Stimulated activated naive B cell treated with anti-CD40 and anti-IgM and Interleukin-4, amounts not matched to agents 10 μg/mL and 1 μg/mL and 100 μg/mL, for 72 hours (primary cell): ENCODE measurements around the gene C11orf86.
"Not testable (repeated sequence)": the region's sequence is repeated elsewhere in the genome, so short reads cannot be mapped to it uniquely, and the experiment has no call there.

Source experiments
- ATAC-seq, 2 donors: fragments of 150-1000 bp; cut with Tn5 transposase; replicated peaks; 2 replicates each; pipeline ENCODE4 v1.10.0; 2021; ENCODE audit warnings: moderate library complexity in 1 of 2
- DNase-seq: peaks from one replicate; pipeline ENCODE4 v3.0.0; 2021
- H3K27ac Mint-ChIP-seq: one replicate; pipeline ENCODE4 v1.8.0; 2022; ENCODE audit warnings: mild to moderate bottlenecking, mixed read lengths
- H3K27me3 Mint-ChIP-seq, 2 donors: one replicate each; pipeline ENCODE4 v1.8.0; 2022; ENCODE audit warnings: mixed read lengths in 2 of 2
- H3K36me3 Mint-ChIP-seq, 2 donors: one replicate each; pipeline ENCODE4 v1.8.0; 2022; ENCODE audit warnings: mixed read lengths in 2 of 2, mild to moderate bottlenecking in 1 of 2
- H3K4me1 Mint-ChIP-seq, 2 donors: one replicate each; pipeline ENCODE4 v1.8.0; 2022; ENCODE audit warnings: mixed read lengths in 2 of 2, mild to moderate bottlenecking in 1 of 2
- H3K4me3 Mint-ChIP-seq, 2 donors: one replicate each; pipeline ENCODE4 v1.8.0; 2022; ENCODE audit warnings: mild to moderate bottlenecking in 2 of 2, mixed read lengths in 2 of 2, moderate library complexity in 1 of 2
- H3K9me3 Mint-ChIP-seq, 2 donors: one replicate each; pipeline ENCODE4 v1.8.0; 2022; ENCODE audit warnings: mixed read lengths in 2 of 2, mild to moderate bottlenecking in 1 of 2

C11orf86 gene

DNA sequence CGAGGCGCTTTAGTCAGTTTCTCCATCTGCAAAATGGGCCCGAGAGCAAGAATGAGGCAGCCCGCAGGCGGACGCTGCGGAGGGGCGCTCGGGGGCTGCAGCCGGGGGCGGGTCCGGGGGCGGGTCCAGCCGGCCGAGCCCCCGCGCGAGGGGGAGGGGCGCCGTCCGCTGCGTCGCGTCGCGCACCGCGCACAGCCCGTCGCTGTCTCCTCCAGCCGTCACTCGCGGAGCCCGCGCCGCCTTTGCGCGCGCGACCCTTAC lies 17.2 kb upstream of the C11orf86 start:
- peaks cover 11 to 28% of the 10 kb centered on the region in 2 donors for H3K4me1 Mint-ChIP-seq
- ATAC-seq (peak; percentile 42 to 47), DNase-seq (no peak)
- H3K4me3 Mint-ChIP-seq = peak overlapping the region; percentile 83 to 84
- peaks cover 6 to 9% of the 10 kb centered on the region in 2 donors for H3K36me3 Mint-ChIP-seq
- no peak overlapping the region for H3K27ac Mint-ChIP-seq
- peaks cover 6 to 8% of the 10 kb centered on the region in 2 donors for H3K27me3 Mint-ChIP-seq
- H3K9me3 Mint-ChIP-seq = peaks cover 7 to 10% of the 10 kb centered on the region in 2 donors

DNA sequence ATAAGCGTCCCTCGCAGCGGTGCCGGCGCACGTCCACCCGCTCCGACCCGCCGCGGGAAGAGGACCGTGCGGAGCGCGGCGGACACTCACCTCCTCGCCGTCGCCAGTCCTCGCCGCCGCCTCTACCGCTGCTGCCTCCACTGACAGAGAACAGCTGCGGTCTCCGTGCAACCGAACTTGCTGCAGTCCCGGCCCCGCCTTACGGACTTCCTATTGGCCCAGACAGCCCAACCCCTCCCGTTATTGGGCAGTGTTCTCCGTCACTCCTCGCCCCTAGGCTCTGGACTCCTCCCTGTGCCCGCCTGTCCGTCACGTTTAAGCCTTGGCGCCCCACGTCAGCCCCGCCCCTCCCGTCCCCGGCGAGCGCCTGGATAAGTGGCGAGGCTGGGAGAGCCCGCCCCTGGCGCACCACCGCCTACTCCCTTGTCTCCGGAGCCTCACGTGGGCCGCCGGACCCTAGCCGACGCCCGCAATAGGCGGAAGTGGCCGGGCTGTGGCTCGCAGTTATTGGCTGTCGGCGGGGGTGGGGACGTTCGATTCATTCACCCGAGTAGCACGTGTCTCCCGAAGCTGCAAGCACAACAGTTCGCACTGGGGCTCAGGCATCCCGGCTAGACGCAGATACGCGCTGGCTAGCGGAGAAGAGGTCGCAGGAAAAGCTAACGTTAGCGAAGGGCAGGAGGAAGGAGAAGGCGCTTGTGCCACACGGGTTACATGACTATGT lies 16.7 kb upstream of the C11orf86 start, which contains the start of gene PC:
PC (minus strand) TSS at position 152 of the 724 bp plus-strand sequence. CDS start 86,224 bp downstream, outside the sequence.
- Mint-ChIP-seq H3K4me1 (peaks cover 11 to 28% of the 10 kb centered on the region in 2 donors), H3K27ac (peak within 1 kb of the TSS; percentile 90), H3K27me3 (peaks cover 6 to 8% of the 10 kb centered on the region in 2 donors), H3K36me3 (peaks cover 6 to 9% of the 10 kb centered on the region in 2 donors), H3K9me3 (peaks cover 7 to 10% of the 10 kb centered on the region in 2 donors), H3K4me3 (peak within 1 kb of the TSS; percentile 83 to 84)
- DNase-seq (peak; percentile 98), ATAC-seq (peak; percentile 98)

DNA sequence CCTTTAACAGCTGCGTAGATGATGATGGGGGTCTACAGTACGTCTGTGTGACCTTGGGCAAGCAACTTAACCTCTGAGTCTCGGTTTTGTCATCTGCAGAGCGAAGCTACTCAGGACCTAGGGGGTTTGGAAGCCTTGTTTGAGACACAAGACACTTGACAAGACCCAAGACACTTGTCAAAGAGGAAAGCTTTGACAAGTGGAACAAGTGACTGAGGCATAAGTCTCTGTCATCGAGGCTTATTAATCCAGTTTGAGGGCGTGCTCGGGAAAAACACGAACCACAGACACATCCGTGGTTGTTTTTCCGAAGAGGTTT lies 16.2 kb upstream of the C11orf86 start:
- Mint-ChIP-seq H3K4me3 (peak overlapping the region; percentile 83 to 84), H3K27ac (peak overlapping the region; percentile 90), H3K9me3 (peaks cover 7 to 10% of the 10 kb centered on the region in 2 donors), H3K36me3 (peaks cover 6 to 9% of the 10 kb centered on the region in 2 donors), H3K4me1 (peaks cover 11 to 28% of the 10 kb centered on the region in 2 donors), H3K27me3 (peaks cover 6 to 8% of the 10 kb centered on the region in 2 donors)
- DNase-seq (no peak), ATAC-seq (no peak)

DNA sequence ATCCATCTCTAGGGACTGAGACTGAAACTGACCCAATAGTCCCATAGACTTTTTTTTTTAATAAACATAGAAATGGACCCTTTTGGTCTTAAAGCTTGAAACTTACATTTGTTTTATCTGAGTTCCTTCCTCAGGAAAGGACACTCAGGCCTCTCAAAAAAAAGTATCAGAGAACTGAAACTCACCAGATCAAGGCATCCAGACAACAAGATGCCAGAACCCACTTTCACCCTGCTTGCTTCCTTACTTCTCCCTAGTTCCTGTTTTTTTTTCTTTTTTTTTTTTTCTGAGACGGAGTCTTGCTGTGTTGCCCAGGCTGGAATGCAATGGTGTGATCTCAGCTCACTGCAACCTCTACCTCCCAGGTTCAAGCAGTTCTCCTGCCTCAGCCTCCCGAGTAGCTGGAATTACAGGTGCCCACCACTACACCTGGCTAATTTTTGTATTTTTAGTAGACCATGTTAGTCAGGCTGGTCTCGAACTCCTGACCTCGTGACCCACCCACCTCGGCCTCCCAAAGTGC lies 13.4 kb upstream of the C11orf86 start:
- not testable (repeated sequence) for H3K27ac Mint-ChIP-seq, DNase-seq, H3K36me3 Mint-ChIP-seq, ATAC-seq, H3K4me3 Mint-ChIP-seq, H3K9me3 Mint-ChIP-seq
- Mint-ChIP-seq H3K4me1 (peaks cover 9 to 25% of the 10 kb centered on the region in 2 donors), H3K27me3 (peaks cover 14 to 27% of the 10 kb centered on the region in 2 donors)

DNA sequence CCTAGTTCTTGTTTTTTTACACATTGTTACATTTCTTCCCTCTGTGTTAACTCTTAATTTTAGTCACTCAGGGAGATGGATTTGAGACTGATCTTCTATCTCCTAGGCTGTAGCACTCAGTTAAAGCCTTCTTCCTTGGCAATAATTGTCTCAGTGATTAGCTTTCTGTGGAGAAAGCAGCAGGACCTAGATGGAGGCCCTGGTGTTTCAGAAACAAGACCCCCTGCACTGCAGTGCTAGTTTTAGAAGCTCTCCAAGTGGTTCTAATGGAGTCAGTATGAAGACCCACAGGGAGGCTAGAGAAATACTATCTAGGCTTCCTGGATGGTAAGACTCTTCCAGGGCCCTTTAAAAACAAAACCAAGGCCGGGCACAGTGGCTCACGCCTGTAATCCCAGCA lies 12.9 kb upstream of the C11orf86 start:
- H3K27ac Mint-ChIP-seq = no peak overlapping the region
- H3K36me3 Mint-ChIP-seq = peaks cover 6 to 9% of the 10 kb centered on the region in 2 donors
- H3K27me3 Mint-ChIP-seq = peaks cover 14 to 27% of the 10 kb centered on the region in 2 donors
- peaks cover 7 to 10% of the 10 kb centered on the region in 2 donors for H3K9me3 Mint-ChIP-seq
- no peak overlapping the region for H3K4me3 Mint-ChIP-seq
- DNase-seq = no peak
- no peak for ATAC-seq
- H3K4me1 Mint-ChIP-seq = peaks cover 6 to 20% of the 10 kb centered on the region in 2 donors

DNA sequence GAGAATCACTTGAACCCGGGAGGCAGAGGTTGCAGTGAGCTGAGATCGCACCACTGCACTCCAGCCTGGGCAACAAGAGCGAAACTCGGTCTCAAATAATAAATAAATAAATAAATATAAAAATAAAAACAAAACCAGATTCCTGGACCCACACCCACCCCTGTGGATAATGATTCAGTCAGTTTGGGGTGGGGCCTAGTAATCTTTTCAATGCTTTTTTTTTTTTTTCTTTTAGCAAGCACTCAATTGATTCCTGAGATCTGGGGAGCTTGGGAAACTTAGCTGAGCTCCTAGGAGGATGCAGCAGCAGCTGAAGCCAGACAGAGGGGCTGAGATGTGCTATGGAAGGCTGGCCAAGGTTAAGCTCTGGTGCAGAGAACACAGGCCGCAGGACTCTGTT lies 12.3 kb upstream of the C11orf86 start:
- Mint-ChIP-seq H3K4me3 (no peak overlapping the region), H3K4me1 (peaks cover 6 to 16% of the 10 kb centered on the region in 2 donors), H3K36me3 (peaks cover 6 to 9% of the 10 kb centered on the region in 2 donors)

DNA sequence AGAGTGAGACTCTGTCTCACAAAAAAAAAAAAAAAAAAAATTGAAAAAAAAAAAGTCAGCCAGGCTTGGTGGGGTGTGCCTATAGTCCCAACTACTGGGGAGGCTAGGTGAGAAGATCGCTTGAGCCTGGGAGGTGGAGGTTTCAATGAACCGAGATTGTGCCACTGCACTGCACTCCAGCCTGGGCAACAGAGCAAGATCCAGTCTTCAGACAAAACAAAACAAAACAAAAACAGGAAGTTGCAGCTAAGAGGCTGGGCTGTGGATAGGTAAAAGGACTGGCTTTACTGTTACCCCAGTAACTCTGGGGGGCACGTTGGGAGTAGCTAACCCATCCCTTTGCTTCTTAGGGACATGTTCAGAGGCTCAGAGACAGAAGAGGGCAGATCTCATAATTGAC lies 10.6 kb upstream of the C11orf86 start:
- H3K9me3 Mint-ChIP-seq = peaks cover 0 to 1% of the 10 kb centered on the region in 2 donors
- no peak for DNase-seq
- peaks cover 6 to 29% of the 10 kb centered on the region in 2 donors for H3K27me3 Mint-ChIP-seq
- H3K36me3 Mint-ChIP-seq = no peaks in the 10 kb centered on the region
- H3K27ac Mint-ChIP-seq = no peak overlapping the region
- no peak for ATAC-seq
- peaks cover 0 to 6% of the 10 kb centered on the region in 2 donors for H3K4me1 Mint-ChIP-seq
- H3K4me3 Mint-ChIP-seq = no peak overlapping the region

More for the DNA sequence above, 12.3 kb upstream of the C11orf86 start:
- Mint-ChIP-seq H3K27ac (no peak overlapping the region), H3K9me3 (peaks cover 7 to 10% of the 10 kb centered on the region in 2 donors), H3K27me3 (peaks cover 14 to 32% of the 10 kb centered on the region in 2 donors)
- DNase-seq = no peak
- ATAC-seq = no peak

DNA sequence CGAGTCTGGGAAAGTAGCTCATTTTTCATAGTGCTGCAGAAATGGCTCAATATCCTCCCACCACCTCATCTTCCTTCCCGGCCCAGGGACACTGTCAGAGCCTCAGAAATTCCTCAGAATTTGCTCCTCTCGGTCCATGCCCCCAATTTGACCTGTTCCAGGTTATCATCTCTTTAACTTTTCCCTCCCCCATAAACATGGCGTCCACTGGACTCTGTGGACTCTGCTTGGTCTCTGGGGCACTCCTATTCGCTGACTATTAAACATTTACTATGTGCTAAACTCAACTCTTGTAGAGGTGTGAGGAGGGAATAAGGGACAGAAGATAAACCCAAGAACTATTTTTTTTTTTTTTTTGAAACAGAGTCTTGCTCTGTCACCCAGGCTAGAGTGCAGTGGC lies 8.8 kb upstream of the C11orf86 start:
- Mint-ChIP-seq H3K36me3 (no peaks in the 10 kb centered on the region), H3K27ac (no peak overlapping the region), H3K9me3 (peaks cover 0 to 4% of the 10 kb centered on the region in 2 donors), H3K27me3 (peaks cover 14 to 44% of the 10 kb centered on the region in 2 donors), H3K4me1 (peaks cover 0 to 6% of the 10 kb centered on the region in 2 donors), H3K4me3 (no peak overlapping the region)
- ATAC-seq (no peak), DNase-seq (no peak)

DNA sequence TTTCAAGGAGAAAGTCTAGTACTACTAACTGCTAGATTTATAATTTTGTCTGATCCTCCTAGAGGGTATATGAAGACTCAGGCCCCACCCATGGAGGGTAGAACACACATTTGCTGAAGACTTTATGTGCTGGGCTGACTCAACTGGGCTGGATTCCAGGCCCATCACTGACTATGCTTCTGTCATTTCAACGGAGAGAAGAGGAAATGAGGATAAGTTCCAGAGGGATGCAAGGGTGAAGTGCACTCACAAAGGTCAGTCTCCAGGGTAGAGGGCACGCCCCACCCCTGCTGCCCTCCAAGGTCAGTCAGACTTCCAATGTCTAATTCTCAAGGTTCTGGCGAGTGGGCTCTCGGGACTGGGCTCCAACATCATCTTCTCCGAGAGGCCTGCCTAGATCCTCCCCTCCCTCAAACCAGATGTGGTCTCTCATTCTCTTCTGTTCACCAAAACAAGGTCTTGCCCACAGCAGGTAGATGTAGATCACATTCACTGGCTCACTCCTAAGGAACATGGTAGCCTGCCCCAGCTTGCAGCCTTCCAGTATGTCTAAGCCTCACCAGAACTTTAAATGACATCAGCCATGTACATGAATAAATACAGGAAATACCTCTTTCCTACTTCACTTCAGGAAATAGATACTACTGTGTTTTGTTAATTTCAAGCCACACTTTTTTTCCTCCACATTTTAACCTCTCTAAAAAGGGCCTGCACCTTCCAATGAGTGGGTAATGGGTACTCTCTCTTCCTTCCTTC lies 7.3 kb upstream of the C11orf86 start:
- H3K4me1 Mint-ChIP-seq = no peaks in the 10 kb centered on the region
- H3K4me3 Mint-ChIP-seq = no peak overlapping the region
- peaks cover 18 to 48% of the 10 kb centered on the region in 2 donors for H3K27me3 Mint-ChIP-seq
- H3K36me3 Mint-ChIP-seq = no peaks in the 10 kb centered on the region
- H3K9me3 Mint-ChIP-seq = peaks cover 0 to 2% of the 10 kb centered on the region in 2 donors
- ATAC-seq (no peak), DNase-seq (no peak)
- no peak overlapping the region for H3K27ac Mint-ChIP-seq

DNA sequence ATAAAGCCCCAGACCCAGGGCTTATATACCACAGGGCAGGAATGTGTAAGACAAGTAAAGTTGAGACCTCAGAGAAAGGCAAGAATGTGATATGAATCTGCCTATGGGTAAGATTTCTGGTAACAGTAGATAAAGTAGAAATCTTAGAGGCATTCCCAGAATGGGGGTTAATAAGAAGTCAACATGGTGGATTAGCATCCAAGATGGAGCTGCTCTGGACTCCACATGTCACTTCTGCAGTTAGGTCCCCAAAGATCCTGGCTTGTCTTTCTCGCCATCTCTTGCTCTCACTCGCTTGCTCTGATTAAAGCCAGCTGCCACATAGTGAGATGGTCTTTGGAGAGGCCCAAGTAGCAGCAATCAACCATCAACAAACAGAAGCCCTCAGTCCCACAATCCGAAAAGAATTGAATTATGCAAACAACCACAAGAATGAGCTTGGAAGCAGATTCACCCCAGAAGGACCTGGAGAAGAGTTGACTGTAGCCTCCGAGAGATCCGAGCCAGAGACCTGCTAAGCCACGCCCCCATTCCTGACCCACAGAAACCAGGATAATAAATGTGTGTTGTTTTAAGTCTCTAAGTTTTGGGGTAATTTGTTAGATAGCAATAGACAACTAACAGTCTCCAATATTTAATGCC lies 5.4 kb upstream of the C11orf86 start:
- Mint-ChIP-seq H3K4me1 (no peaks in the 10 kb centered on the region), H3K27ac (no peak overlapping the region), H3K36me3 (no peaks in the 10 kb centered on the region), H3K4me3 (no peak overlapping the region), H3K9me3 (peaks cover 0 to 2% of the 10 kb centered on the region in 2 donors), H3K27me3 (peaks cover 22 to 57% of the 10 kb centered on the region in 2 donors)
- ATAC-seq (no peak), DNase-seq (no peak)

DNA sequence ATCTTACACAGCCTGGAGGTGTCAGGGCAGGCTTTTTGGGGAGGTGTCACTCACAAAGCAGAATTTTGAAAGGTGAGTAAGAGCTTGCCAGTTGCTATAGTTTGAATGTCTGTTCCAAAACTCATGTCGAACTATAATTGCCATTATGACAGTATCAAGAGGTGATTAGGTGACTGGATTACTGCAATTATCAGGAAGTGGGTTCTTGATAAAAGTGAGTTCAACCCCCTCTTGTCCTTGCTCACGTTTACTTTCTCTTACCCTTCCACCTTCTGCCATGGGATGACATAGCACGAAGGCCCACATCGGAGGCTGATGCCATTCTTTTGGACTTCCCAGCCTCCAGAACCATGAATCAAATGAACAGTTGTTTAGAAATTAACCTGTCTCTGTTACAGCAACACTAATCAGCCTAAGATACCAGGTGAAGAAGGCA lies 4.7 kb upstream of the C11orf86 start:
- ATAC-seq = no peak
- Mint-ChIP-seq H3K27ac (no peak overlapping the region), H3K27me3 (peaks cover 23 to 56% of the 10 kb centered on the region in 2 donors)

DNA sequence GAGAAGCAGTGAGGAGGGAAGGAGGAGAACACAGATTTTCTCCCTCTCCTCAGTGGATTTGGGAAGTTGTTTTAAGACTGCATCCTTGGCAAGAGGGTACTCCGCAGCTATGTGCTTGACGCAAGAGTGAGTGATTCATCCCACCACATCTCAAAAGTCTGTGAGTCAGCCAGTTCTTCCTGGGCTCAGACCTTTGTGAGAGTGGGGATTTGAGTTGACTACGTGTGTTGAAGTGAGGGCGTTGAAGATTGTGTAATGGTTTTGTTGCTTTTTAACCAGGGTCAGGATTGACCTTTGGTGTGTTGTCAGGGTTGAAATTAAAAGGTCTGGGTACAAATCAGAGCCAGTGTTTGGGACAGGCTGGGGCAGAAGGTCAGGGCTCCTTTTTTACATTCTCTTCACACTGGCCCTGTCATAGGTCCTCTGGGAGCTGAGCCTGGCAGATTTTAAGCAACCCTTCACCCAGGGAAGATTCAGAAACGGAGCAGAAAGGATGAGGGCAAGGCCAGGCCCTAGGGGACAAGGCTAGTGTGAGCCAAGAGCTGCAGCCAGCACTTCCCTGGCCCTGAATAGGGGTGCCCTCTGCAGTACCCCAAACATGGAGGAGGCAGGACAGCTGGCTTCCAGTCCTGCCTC lies 4.2 kb upstream of the C11orf86 start:
- H3K27me3 Mint-ChIP-seq = peaks cover 26 to 57% of the 10 kb centered on the region in 2 donors
- no peak overlapping the region for H3K4me3 Mint-ChIP-seq
- H3K27ac Mint-ChIP-seq = no peak overlapping the region
- DNase-seq (no peak), ATAC-seq (no peak)
- peaks cover 0 to 2% of the 10 kb centered on the region in 2 donors for H3K9me3 Mint-ChIP-seq
- H3K4me1 Mint-ChIP-seq = no peaks in the 10 kb centered on the region
- H3K36me3 Mint-ChIP-seq = no peaks in the 10 kb centered on the region

More for the DNA sequence above, 4.7 kb upstream of the C11orf86 start:
- no peaks in the 10 kb centered on the region for H3K4me1 Mint-ChIP-seq
- no peaks in the 10 kb centered on the region for H3K36me3 Mint-ChIP-seq
- no peak for DNase-seq
- H3K4me3 Mint-ChIP-seq = no peak overlapping the region
- H3K9me3 Mint-ChIP-seq = peaks cover 0 to 2% of the 10 kb centered on the region in 2 donors

DNA sequence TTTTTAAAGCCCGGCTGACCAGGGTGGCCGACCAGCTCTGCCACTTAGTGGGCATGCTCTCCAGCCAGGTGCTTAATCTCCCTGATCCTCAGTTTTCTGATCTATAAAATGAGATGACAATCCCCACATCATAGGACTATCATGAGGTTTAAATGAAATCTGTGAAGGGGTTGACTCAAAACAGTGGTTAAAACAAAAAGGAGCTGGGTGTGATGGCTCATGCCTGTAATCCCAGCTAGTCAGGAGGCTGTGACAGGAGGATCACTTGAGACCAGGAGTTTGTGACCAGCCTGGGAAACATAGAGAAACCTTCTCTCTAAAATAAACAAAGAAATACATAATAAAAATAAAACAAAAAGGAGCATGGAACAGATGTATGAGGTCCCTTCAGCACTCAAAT lies 3.6 kb upstream of the C11orf86 start:
- Mint-ChIP-seq H3K4me3 (no peak overlapping the region), H3K9me3 (peaks cover 0 to 2% of the 10 kb centered on the region in 2 donors), H3K27ac (no peak overlapping the region), H3K4me1 (peaks cover 0 to 2% of the 10 kb centered on the region in 2 donors), H3K36me3 (no peaks in the 10 kb centered on the region), H3K27me3 (peaks cover 28 to 57% of the 10 kb centered on the region in 2 donors)
- no peak for DNase-seq
- no peak for ATAC-seq
